Measurements from ENCODE around the gene GPSM1. TPM values are rescaled to one million over a fixed set of nuclear protein-coding genes. Genes with fewer than 3 reads are reported as not detected.
"Not testable (repeated sequence)": the region's sequence is repeated elsewhere in the genome, so short reads cannot be mapped to it uniquely, and the experiment has no call there.

Gene GPSM1
- polyA plus RNA-seq, 1 donor from 2014 or later, result not detected

- peak overlapping the region in 1 of 3 donors; percentile 70 for H3K27ac Mint-ChIP-seq
- H3K4me1 Mint-ChIP-seq, result peaks cover 25 to 36% (median 27%) of the 10 kb centered on the region in 3 donors
- H3K27me3 Mint-ChIP-seq, result no peaks in the 10 kb centered on the region
- H3K9me3 Mint-ChIP-seq, result no peaks in the 10 kb centered on the region
- peaks cover 3% of the 10 kb centered on the region for H3K36me3 Mint-ChIP-seq
- H3K4me3 Mint-ChIP-seq, result peak overlapping the region in 2 of 4 donors; percentile 66 to 81
These were observed 74.7 kb downstream of the GPSM1 start for GRCh38 chr9:136402067-136402466.

DNA sequence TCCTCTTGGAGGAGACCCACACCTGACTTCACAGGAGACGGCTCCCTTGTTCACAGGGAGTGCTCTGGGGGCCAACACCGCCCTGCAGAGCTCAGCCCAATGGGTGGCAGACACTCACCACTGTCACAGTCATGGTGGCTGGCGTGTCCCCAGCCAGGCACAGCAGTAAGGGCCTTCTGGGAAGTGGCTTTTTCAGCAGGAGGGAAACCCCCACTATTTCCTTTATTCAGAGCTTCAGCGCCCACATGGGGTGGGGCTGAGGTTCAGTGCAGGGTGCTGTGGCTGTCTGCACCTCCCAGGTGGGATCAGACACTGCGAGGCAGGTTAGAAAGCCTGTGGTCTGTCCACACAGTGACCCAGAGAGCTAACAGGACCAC is 76.2 kb downstream of the GPSM1 start:
- Mint-ChIP-seq H3K9me3 (no peaks in the 10 kb centered on the region), H3K4me3 (peak overlapping the region; percentile 61 to 87 (median 82)), H3K36me3 (peaks cover 3% of the 10 kb centered on the region), H3K27me3 (no peaks in the 10 kb centered on the region), H3K27ac (peak overlapping the region in 2 of 3 donors; percentile 92 to 94), H3K4me1 (peaks cover 27 to 35% (median 29%) of the 10 kb centered on the region in 3 donors)

GRCh38 chr9:136403915-136404800 is 76.8 kb downstream of the GPSM1 start:
- Mint-ChIP-seq H3K36me3 (peaks cover 7% of the 10 kb centered on the region), H3K27ac (peak overlapping the region; percentile 71 to 94 (median 92)), H3K4me1 (peaks cover 28 to 34% (median 31%) of the 10 kb centered on the region in 3 donors), H3K9me3 (no peaks in the 10 kb centered on the region), H3K4me3 (peak overlapping the region; percentile 61 to 88 (median 85)), H3K27me3 (no peaks in the 10 kb centered on the region)

GRCh38 chr9:136404801-136405136 is 77.4 kb downstream of the GPSM1 start:
- peaks cover 28 to 37% (median 35%) of the 10 kb centered on the region in 3 donors for H3K4me1 Mint-ChIP-seq
- peak overlapping the region in 3 of 4 donors; percentile 75 to 88 (median 87) for H3K4me3 Mint-ChIP-seq
- H3K36me3 Mint-ChIP-seq, result peaks cover 7% of the 10 kb centered on the region
- no peaks in the 10 kb centered on the region for H3K27me3 Mint-ChIP-seq
- no peaks in the 10 kb centered on the region for H3K9me3 Mint-ChIP-seq
- peak overlapping the region; percentile 71 to 94 (median 92) for H3K27ac Mint-ChIP-seq

DNA sequence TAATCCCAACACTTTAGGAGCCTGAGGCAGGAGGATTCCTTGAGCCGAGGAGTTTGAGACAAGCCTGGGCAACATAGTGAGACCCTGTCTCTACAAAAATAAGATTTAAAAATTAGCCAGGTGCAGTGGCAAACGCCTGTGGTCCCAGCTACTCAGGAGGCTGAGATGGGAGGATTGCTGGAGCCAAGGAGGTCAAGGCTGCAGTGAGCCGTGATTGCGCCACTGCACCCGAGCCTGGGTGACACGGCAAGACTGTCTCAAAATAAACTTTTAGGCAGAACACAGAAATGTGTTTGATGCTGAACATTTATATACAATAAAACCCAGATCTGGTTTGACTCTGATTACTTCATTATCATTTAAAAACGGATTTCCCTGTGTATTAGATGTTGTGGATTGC is 78.1 kb downstream of the GPSM1 start:
- Mint-ChIP-seq H3K4me3 (peak overlapping the region in 1 of 4 donors; percentile 78), H3K4me1 (peaks cover 28 to 39% (median 37%) of the 10 kb centered on the region in 3 donors), H3K27ac (no peak overlapping the region), H3K9me3 (no peaks in the 10 kb centered on the region), H3K27me3 (no peaks in the 10 kb centered on the region), H3K36me3 (peaks cover 7% of the 10 kb centered on the region)

DNA sequence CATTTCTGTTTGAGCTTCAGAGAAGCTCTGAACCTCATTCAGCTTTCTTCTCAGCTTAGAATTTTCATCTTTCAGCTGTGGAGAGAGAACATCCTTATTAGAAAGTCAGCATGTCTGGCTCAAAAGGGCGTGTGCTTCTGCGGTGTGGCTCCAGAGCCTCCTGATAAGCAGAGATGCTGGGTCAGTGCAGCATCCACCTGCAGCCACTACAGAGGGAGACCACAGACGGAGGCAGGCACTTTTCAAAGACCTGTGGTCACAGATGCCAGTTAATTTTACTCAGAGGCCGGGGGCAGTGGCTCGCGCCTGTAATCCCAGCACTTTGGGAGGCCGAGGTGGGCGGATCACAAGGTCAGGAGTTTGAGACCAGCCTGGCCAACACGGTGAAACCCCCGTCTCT is 78.6 kb downstream of the GPSM1 start:
- Mint-ChIP-seq H3K4me1 (peaks cover 28 to 39% (median 37%) of the 10 kb centered on the region in 3 donors), H3K4me3 (peak overlapping the region in 2 of 4 donors; percentile 18 to 78)
- not testable (repeated sequence) for H3K36me3 Mint-ChIP-seq, H3K27ac Mint-ChIP-seq, H3K9me3 Mint-ChIP-seq, H3K27me3 Mint-ChIP-seq

GRCh38 chr9:136407061-136407460 is 79.7 kb downstream of the GPSM1 start:
- not testable (repeated sequence) for H3K27me3 Mint-ChIP-seq, H3K9me3 Mint-ChIP-seq, H3K36me3 Mint-ChIP-seq
- H3K4me1 Mint-ChIP-seq, result peaks cover 38 to 47% (median 42%) of the 10 kb centered on the region in 3 donors
- peak overlapping the region in 2 of 4 donors; percentile 22 to 85 for H3K4me3 Mint-ChIP-seq
- peak overlapping the region in 1 of 3 donors; percentile 73 for H3K27ac Mint-ChIP-seq

DNA sequence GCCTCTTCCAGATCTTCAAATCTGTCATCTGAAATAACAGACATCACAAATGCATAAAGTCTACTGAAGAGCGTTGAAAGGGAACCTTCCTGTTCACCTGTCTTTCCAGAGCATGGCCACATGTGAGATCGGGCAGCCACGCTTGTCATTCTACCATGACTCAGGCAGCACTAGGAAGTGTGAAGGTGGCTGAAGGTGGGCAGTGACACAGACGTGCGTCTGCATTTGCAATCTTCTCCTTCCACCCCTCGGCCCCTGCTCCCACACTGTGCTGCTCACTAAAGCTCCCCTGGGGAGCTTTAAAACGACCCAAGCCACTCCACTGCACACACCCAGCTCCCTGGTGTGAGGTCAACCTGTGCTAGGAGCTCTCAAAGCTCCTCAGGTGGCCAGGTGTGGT is 80.6 kb downstream of the GPSM1 start:
- H3K27ac Mint-ChIP-seq, result peak overlapping the region in 1 of 3 donors; percentile 60
- no peaks in the 10 kb centered on the region for H3K9me3 Mint-ChIP-seq
- peaks cover 4% of the 10 kb centered on the region for H3K36me3 Mint-ChIP-seq
- H3K4me3 Mint-ChIP-seq, result peak overlapping the region in 3 of 4 donors; percentile 27 to 85 (median 76)
- H3K4me1 Mint-ChIP-seq, result peaks cover 40 to 44% (median 44%) of the 10 kb centered on the region in 3 donors
- H3K27me3 Mint-ChIP-seq, result no peaks in the 10 kb centered on the region

Other genes with a start within 250 kb of the GPSM1 start
- gene NACC2, start 232.2 kb upstream of the GPSM1 start, polyA plus RNA-seq, result 0.78 TPM
- 30.3 TPM for gene TMEM250, start 208.7 kb upstream of the GPSM1 start, polyA plus RNA-seq
- gene LHX3, start 122.4 kb upstream of the GPSM1 start, polyA plus RNA-seq, result not detected
- gene QSOX2, start 81.7 kb upstream of the GPSM1 start, polyA plus RNA-seq, result 2.1 TPM
- gene CCDC187, start 23.4 kb upstream of the GPSM1 start, polyA plus RNA-seq, result 0.15 TPM
- gene DNLZ, start 36.2 kb downstream of the GPSM1 start, polyA plus RNA-seq, result 78.0 TPM
- 0.26 TPM for gene CARD9, start 46.1 kb downstream of the GPSM1 start, polyA plus RNA-seq
- gene SNAPC4, start 72.6 kb downstream of the GPSM1 start, polyA plus RNA-seq, result 3.8 TPM
- 7.4 TPM for gene ENTR1, start 83.1 kb downstream of the GPSM1 start, polyA plus RNA-seq
- gene PMPCA, start 83.1 kb downstream of the GPSM1 start, polyA plus RNA-seq, result 35.0 TPM
- gene INPP5E, start 112.3 kb downstream of the GPSM1 start, polyA plus RNA-seq, result 6.9 TPM
- gene SEC16A, start 155.5 kb downstream of the GPSM1 start, polyA plus RNA-seq, result 30.1 TPM
- 3.5 TPM for gene NOTCH1, start 218.5 kb downstream of the GPSM1 start, polyA plus RNA-seq

Measured in IgD-negative memory B cell (primary cell).